Activated T-cell treated with anti-CD3 and anti-CD28 coated beads, Interleukin-2, amount 50 U/mL, for 24 hours (primary cell): ENCODE results near the gene SLC4A1AP.
A peak's percentile ranks its signal among the peaks of the same experiment; 100 is the strongest.

Experiments
- DNase-seq: peaks from one replicate; pipeline ENCODE4 v3.0.0-alpha.2; 2020
- H3K27ac Mint-ChIP-seq: 2 replicates; pipeline ENCODE4 v1.8.0; 2020; ENCODE audit warnings: mild to moderate bottlenecking, mixed read lengths
- H3K27me3 Mint-ChIP-seq: 2 replicates; pipeline ENCODE4 v1.8.0; 2020; ENCODE audit warnings: mixed read lengths
- H3K36me3 Mint-ChIP-seq: 2 replicates; pipeline ENCODE4 v1.8.0; 2020; ENCODE audit warnings: low read depth, mixed read lengths
- H3K4me1 Mint-ChIP-seq: 2 replicates; pipeline ENCODE4 v1.8.0; 2020; ENCODE audit warnings: low read depth, mixed read lengths
- H3K4me3 Mint-ChIP-seq: 2 replicates; pipeline ENCODE4 v1.8.0; 2020; ENCODE audit warnings: mild to moderate bottlenecking, moderate library complexity, mixed read lengths
- H3K9me3 Mint-ChIP-seq: 2 replicates; pipeline ENCODE4 v1.8.0; 2020; ENCODE audit warnings: mixed read lengths

Gene SLC4A1AP

DNA sequence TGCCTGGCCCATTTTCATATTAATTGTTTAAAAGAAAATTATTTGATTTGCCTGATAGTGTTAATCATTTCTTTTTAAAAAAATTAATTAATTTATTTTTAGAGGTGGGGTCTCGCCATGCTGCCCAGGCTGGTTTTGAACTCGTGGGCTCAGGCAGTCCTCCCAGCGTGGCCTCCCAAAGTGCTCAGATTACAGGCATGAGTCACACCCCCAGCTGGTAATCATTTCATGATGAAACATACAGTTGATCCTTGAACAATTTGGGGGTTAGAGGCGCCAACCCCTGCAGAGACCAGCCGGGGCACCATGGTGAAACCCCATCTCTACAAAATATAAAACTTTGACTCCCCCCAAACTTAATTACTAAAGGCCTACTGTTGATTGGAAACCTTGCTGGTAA lies 26.9 kb upstream of the SLC4A1AP start:
- Mint-ChIP-seq H3K4me1 (peaks cover 58% of the 10 kb centered on the region), H3K36me3 (peaks cover 57% of the 10 kb centered on the region), H3K4me3 (no peak overlapping the region), H3K9me3 (no peaks in the 10 kb centered on the region), H3K27ac (no peak overlapping the region), H3K27me3 (no peaks in the 10 kb centered on the region)
- DNase-seq = no peak

DNA sequence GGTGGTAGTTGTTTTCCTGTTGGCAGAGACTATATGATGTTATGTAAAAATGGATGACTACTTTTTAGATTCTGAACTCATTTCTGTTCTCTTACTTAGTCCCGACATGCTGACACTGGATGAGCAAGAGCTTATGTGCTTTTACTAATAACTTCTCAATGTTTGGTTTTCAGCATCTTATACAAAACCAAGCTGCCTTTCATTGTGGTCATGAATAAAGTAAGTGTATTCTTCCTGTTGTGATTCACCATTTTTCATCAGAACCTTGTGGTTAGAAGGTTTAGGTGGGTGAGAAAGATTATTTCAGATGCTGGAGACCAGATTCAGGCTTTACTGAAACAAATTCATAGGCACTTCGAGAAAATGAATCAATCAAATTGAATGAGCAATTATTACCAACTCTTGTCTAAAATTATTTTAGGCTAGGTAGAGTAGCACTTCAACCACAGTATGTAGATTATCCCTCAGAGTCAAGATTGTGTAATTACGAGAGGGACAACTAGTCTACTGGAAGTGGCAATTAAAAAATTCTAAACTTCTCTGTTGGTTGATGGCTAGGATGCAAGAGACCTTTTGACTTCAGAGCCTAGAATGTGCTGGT lies 25.6 kb upstream of the SLC4A1AP start:
- peak overlapping the region; percentile 69 for H3K4me3 Mint-ChIP-seq
- peaks cover 68% of the 10 kb centered on the region for H3K36me3 Mint-ChIP-seq
- no peak for DNase-seq
- no peaks in the 10 kb centered on the region for H3K9me3 Mint-ChIP-seq
- peaks cover 50% of the 10 kb centered on the region for H3K4me1 Mint-ChIP-seq
- no peaks in the 10 kb centered on the region for H3K27me3 Mint-ChIP-seq
- H3K27ac Mint-ChIP-seq = peak overlapping the region; percentile 99

DNA sequence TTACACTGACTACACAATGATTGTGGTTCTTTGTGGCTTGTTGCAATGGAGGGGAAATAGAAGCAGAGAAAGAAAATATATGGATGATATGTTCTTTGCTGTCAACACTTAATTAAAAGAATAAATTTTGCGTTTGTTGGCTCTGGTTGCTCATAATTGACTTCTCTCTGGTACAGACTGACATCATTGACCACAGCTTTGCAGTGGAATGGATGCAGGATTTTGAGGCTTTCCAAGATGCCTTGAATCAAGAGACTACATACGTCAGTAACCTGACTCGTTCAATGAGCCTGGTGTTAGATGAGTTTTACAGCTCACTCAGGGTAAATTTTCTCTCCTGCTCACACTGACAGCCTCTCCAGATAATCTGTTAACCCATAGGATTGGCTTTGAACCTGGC lies 25.0 kb upstream of the SLC4A1AP start:
- peak overlapping the region; percentile 99 for H3K27ac Mint-ChIP-seq
- no peak for DNase-seq

DNA sequence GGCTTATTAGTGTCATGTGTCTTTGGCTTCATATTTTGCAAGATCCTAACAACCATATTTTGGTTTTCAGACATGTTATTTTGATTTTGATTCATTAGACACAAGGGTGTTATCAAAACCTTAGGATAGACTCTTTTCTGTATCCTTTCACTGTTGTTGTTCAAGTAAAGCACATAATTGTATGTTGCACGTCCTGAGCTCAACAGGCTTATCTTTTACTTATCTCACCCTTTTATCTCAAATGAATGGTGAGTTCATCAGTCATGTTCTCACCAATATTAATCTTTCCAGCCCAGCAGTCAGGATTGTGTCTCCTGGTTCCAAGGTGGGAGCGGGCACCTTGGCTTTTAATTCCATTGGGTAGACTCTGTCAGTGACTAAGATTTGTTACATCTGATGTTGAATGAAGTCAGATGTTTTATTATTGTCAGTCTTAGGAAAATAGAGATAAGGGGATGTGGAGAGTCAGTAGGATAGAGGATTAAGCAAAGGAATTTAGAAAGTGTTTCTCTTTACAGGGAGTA lies 22.9 kb upstream of the SLC4A1AP start:
- no peak overlapping the region for H3K4me3 Mint-ChIP-seq
- H3K4me1 Mint-ChIP-seq = peaks cover 37% of the 10 kb centered on the region
- H3K36me3 Mint-ChIP-seq = peaks cover 78% of the 10 kb centered on the region
- H3K27ac Mint-ChIP-seq = no peak overlapping the region
- DNase-seq = no peak
- H3K27me3 Mint-ChIP-seq = no peaks in the 10 kb centered on the region
- no peaks in the 10 kb centered on the region for H3K9me3 Mint-ChIP-seq

More for the DNA sequence above, 25.0 kb upstream of the SLC4A1AP start:
- peaks cover 49% of the 10 kb centered on the region for H3K4me1 Mint-ChIP-seq
- H3K9me3 Mint-ChIP-seq = no peaks in the 10 kb centered on the region
- peak overlapping the region; percentile 69 for H3K4me3 Mint-ChIP-seq
- H3K27me3 Mint-ChIP-seq = no peaks in the 10 kb centered on the region
- peaks cover 73% of the 10 kb centered on the region for H3K36me3 Mint-ChIP-seq

DNA sequence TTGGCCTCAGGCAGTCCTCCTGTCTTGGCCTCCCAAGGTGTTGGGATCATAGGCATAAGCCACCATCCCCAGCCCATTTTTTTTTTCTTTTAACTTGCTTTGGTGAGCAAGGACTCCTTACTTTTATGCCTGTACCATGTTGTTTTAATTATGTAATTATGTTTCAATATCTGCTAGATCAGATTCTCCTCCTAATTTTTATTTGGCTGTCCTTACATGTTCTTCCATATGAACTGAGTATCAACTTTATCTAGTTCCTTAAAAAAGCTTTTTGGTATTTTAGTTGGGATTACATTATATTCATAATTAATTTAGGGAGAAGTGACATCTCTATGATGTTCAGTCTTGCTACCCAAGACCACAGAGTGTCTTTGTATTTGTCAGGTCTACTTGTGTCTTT lies 18.5 kb upstream of the SLC4A1AP start:
- no peak overlapping the region for H3K4me3 Mint-ChIP-seq
- H3K27me3 Mint-ChIP-seq = no peaks in the 10 kb centered on the region
- H3K9me3 Mint-ChIP-seq = no peaks in the 10 kb centered on the region
- DNase-seq = no peak
- no peak overlapping the region for H3K27ac Mint-ChIP-seq
- peaks cover 2% of the 10 kb centered on the region for H3K4me1 Mint-ChIP-seq
- peaks cover 93% of the 10 kb centered on the region for H3K36me3 Mint-ChIP-seq

DNA sequence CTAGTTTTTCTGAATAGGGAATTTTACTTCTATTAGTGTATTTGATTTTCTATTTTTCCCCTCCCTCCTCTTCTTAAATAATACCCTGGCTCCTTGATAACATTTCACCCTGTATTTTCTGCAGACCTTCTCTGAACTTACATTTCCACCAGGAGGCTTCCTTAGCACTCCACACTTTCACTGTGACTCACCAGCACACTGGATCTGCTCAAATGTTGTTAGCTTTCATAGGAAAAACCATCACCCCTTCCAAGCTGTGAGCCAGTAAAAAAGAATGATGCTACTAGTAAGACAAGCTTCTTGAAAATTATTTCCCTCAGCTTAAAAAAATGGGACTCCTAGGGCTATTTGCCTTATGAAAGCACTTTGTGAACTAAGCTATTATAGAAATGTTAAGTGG lies 16.4 kb upstream of the SLC4A1AP start:
- no peak overlapping the region for H3K4me3 Mint-ChIP-seq
- H3K27me3 Mint-ChIP-seq = no peaks in the 10 kb centered on the region
- H3K4me1 Mint-ChIP-seq = no peaks in the 10 kb centered on the region
- peak overlapping the region; percentile 73 for H3K27ac Mint-ChIP-seq
- peaks cover 93% of the 10 kb centered on the region for H3K36me3 Mint-ChIP-seq
- DNase-seq = no peak
- H3K9me3 Mint-ChIP-seq = no peaks in the 10 kb centered on the region

DNA sequence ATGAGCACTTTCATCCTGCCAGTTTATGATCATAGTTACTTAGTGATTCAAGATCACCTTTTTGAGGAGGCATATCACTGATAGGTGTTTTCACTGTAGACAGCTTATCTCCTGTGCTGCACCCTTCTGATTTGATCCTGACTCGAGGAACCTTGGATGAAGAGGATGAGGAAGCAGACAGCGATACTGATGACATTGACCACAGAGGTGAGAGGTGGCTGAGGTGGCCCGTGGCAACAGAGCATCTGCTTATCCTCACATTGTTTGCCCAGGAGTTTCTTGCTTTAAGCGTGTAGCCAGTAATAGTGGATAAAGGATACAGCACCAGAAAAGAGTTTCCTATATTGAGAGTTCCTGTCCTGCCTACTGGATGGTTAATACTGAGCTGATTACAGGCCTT lies 16.0 kb upstream of the SLC4A1AP start:
- peaks cover 93% of the 10 kb centered on the region for H3K36me3 Mint-ChIP-seq
- H3K27ac Mint-ChIP-seq = peak overlapping the region; percentile 73
- H3K4me1 Mint-ChIP-seq = peaks cover 4% of the 10 kb centered on the region
- H3K9me3 Mint-ChIP-seq = no peaks in the 10 kb centered on the region
- DNase-seq = no peak
- H3K4me3 Mint-ChIP-seq = no peak overlapping the region
- H3K27me3 Mint-ChIP-seq = no peaks in the 10 kb centered on the region

DNA sequence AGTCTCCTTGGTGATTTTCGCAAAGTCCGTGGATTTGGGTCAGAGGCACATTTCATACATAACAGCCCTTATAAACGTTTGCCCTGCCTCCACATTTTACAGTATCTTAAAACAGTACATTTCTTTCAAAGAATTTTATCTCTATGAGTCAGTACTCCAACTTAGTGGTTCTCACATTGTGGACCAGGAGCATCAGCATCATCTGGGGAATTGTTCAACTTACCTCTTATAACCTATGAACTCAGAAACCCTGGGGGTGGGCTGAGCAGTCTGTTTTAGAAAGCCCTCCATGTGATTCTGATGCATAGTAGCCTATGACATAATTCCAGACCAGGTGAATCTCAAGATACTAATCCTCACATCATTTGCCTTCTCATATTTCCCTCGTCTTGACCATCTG lies 12.6 kb upstream of the SLC4A1AP start:
- Mint-ChIP-seq H3K9me3 (no peaks in the 10 kb centered on the region), H3K27me3 (no peaks in the 10 kb centered on the region), H3K4me3 (no peak overlapping the region), H3K36me3 (peaks cover 97% of the 10 kb centered on the region), H3K27ac (no peak overlapping the region), H3K4me1 (peaks cover 30% of the 10 kb centered on the region)
- DNase-seq = no peak

DNA sequence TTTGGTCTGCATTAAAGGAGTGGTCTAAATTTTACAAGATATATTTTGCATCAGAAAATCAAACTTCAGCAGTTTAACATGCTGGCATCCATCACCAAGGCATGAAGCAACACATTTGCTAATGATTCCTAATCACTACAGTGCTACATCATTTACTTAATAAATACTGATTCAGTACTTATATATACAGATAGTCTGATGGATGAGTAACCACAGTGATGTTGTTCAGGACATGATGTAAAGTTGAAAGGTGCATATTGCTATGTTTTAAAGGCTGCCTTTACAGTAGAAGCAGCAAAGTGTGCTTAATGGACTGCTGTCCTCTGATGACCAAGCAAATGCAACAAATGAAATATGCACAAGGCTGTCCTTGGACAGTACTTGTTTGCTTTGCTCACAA lies 11.3 kb upstream of the SLC4A1AP start:
- H3K9me3 Mint-ChIP-seq = no peaks in the 10 kb centered on the region
- no peaks in the 10 kb centered on the region for H3K27me3 Mint-ChIP-seq
- no peak overlapping the region for H3K4me3 Mint-ChIP-seq
- H3K4me1 Mint-ChIP-seq = peaks cover 30% of the 10 kb centered on the region
- no peak for DNase-seq
- H3K27ac Mint-ChIP-seq = peak overlapping the region; percentile 58
- peaks cover 95% of the 10 kb centered on the region for H3K36me3 Mint-ChIP-seq

DNA sequence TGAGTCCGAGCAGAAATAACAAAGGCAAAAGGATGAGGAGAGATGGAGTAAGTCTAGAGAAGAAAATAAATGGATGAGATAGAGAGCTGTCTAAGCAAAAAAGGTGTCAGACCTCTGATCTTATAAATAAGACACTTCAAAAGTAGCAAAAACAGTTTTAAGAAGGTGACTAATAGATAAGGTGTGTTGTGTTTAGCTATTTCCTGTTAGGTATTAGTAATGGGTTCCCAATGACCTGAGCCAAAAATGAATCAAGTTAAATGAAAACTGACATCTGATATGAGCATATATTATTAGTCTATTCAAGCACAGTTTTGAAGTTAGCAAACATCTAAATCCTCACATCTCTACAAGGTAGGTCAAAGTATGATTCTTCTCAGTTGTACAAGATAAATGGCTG lies 10.9 kb upstream of the SLC4A1AP start:
- no peak overlapping the region for H3K4me3 Mint-ChIP-seq
- H3K9me3 Mint-ChIP-seq = no peaks in the 10 kb centered on the region
- DNase-seq = no peak
- H3K4me1 Mint-ChIP-seq = peaks cover 30% of the 10 kb centered on the region
- H3K27ac Mint-ChIP-seq = peak overlapping the region; percentile 58
- H3K36me3 Mint-ChIP-seq = peaks cover 95% of the 10 kb centered on the region
- H3K27me3 Mint-ChIP-seq = no peaks in the 10 kb centered on the region

DNA sequence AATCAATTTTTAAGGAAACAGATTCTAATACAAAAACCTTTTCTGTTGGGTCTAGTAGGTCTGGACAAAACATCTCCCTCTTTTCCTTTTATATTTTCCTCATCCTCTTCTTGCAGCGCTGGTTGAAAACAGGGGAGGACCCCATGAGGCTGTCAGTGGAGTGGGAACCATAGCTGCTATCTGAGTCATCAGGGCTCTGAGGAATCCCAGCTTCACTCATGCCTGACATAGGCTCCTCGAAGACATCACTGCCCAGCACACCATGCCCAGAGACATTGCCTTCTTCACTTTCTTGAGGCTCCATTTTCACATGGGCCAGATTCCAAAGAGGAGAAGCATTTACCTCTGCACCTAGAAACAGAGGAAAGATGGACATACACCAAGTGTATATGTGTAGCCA lies 10.3 kb upstream of the SLC4A1AP start:
- H3K27me3 Mint-ChIP-seq = no peaks in the 10 kb centered on the region
- H3K4me1 Mint-ChIP-seq = peaks cover 32% of the 10 kb centered on the region
- no peaks in the 10 kb centered on the region for H3K9me3 Mint-ChIP-seq
- peak overlapping the region; percentile 58 for H3K27ac Mint-ChIP-seq
- H3K36me3 Mint-ChIP-seq = peaks cover 95% of the 10 kb centered on the region
- no peak overlapping the region for H3K4me3 Mint-ChIP-seq
- DNase-seq = no peak

DNA sequence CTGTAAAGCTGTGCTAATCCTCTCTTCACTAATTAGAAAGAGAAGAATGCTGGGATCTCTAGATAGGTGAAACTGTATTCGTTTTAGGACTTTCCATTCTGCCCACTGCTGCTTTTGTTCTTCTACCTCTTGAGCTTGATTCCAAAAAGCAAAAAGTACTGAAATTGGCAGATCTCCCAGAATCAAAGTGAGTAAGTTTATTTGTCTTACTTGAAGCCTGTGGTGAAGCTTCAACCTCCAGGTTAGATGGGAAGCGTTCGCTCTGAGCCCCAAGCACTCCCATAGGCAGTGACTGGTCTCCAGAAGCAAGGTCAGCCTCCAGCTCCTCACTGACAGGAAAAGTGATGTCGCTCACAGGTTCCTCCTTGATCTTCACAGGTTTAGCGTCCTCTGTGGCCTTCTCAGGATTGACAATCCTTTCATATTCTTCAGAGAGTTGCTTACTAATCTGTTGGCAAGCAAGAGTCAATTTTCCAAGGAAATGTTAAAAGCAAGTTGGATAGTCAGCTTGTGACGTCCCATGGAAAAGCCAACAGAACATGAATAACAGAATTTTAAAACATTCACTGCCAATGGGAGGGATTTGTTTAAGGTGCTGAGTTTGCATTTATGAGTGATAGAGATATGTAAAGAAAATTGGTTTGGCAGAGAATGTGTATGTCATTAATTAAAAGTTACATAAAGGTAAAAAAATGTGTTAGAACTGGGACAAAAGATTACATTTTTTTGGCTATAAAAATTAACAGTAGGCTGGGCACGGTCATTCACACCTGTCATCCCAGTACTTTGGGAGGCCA lies 8.3 kb upstream of the SLC4A1AP start:
- no peak for DNase-seq
- peak overlapping the region; percentile 26 for H3K27ac Mint-ChIP-seq
- H3K36me3 Mint-ChIP-seq = peaks cover 95% of the 10 kb centered on the region

DNA sequence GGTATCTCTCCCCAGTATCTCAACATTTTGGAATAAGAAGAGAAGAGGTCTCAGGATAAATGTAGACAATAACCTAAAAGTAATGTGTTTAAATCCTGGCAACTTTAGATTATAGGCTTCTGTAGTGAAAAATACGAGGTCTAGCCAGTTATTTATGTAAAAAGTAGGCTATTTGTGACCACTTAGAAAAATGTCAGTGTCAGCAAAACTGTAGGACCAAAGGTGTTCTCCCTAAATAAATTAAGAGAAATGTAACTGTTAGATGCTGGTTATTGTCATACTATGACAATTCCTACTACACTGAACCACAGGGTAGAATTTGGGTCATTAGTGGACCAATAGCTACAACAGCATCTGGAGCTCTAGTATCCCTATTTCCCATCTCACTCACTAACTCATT lies 2.3 kb upstream of the SLC4A1AP start:
- Mint-ChIP-seq H3K27ac (no peak overlapping the region), H3K9me3 (no peaks in the 10 kb centered on the region), H3K36me3 (peaks cover 87% of the 10 kb centered on the region), H3K4me3 (peak overlapping the region; percentile 100), H3K27me3 (no peaks in the 10 kb centered on the region), H3K4me1 (peaks cover 52% of the 10 kb centered on the region)
- no peak for DNase-seq

More for the DNA sequence above, 8.3 kb upstream of the SLC4A1AP start:
- Mint-ChIP-seq H3K4me3 (no peak overlapping the region), H3K4me1 (peaks cover 42% of the 10 kb centered on the region), H3K9me3 (no peaks in the 10 kb centered on the region), H3K27me3 (no peaks in the 10 kb centered on the region)

DNA sequence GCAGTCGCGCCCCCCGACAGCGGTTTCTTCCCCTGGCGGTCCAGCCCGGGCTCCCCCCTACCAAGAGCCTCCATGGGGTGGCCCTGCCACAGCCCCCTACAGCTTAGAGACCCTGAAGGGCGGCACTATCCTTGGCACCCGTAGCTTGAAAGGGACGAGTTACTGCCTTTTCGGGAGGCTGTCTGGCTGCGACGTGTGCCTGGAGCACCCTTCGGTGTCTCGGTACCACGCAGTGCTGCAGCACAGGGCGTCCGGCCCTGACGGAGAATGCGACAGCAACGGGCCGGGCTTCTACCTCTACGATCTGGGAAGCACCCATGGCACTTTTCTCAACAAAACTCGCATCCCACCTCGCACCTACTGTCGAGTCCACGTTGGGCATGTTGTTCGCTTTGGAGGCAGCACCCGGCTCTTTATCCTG lies 475 bp downstream of the SLC4A1AP start:
- no peak for DNase-seq
- Mint-ChIP-seq H3K36me3 (peaks cover 83% of the 10 kb centered on the region), H3K4me1 (peaks cover 56% of the 10 kb centered on the region), H3K27ac (peak overlapping the region; percentile 100), H3K9me3 (no peaks in the 10 kb centered on the region), H3K27me3 (no peaks in the 10 kb centered on the region), H3K4me3 (peak overlapping the region; percentile 100)
